Neural cell (in vitro differentiated cells): ENCODE measurements around the gene ACOX1. TPM values are rescaled to one million over a fixed set of nuclear protein-coding genes. Genes with fewer than 3 reads are reported as not detected.

Experiments
- H2AFZ ChIP-seq: fragments of 200-600, 300-800 bp; sonication (generic), shearing (Covaris generic); 2 replicates; pipeline ENCODE4 v1.6.0; 2014; ENCODE audit warnings: low read depth, mild to moderate bottlenecking, antibody characterized with exemption, low read length, moderate library complexity
- H3F3A ChIP-seq: fragments of 200-600 bp; shearing (Covaris generic); 2 replicates; pipeline ENCODE4 v1.6.1; 2016; ENCODE audit warnings: mild to moderate bottlenecking, moderate library complexity, mixed read lengths, antibody characterized with exemption, low read length; ENCODE audit not compliant: insufficient read depth, poor library complexity, severe bottlenecking
- H3K27ac ChIP-seq: fragments of 200-600, 300-800 bp; sonication (generic), shearing (Covaris generic); 2 replicates; pipeline ENCODE4 v1.5.1; 2014; ENCODE audit warnings: mild to moderate bottlenecking, low read length, moderate library complexity
- H3K27me3 ChIP-seq: fragments of 300-800, 200-600 bp; sonication (generic), shearing (Covaris generic); 2 replicates; pipeline ENCODE4 v1.6.0; 2014; ENCODE audit warnings: mild to moderate bottlenecking, low read depth, low read length, moderate library complexity; ENCODE audit not compliant: insufficient read depth
- H3K36me3 ChIP-seq: fragments of 300-800, 200-600 bp; sonication (generic), shearing (Covaris generic); 2 replicates; pipeline ENCODE4 v1.5.1; 2014; ENCODE audit warnings: mild to moderate bottlenecking, antibody characterized with exemption, low read length, moderate library complexity; ENCODE audit not compliant: insufficient read depth
- H3K4me2 ChIP-seq: fragments of 300-800, 200-600 bp; sonication (generic), shearing (Covaris generic); 2 replicates; pipeline ENCODE4 v1.6.0; 2014; ENCODE audit warnings: mild to moderate bottlenecking, low read length
- H3K4me3 ChIP-seq: fragments of 300-800, 200-600 bp; sonication (generic), shearing (Covaris generic); 2 replicates; pipeline ENCODE4 v1.5.1; 2014; ENCODE audit warnings: mild to moderate bottlenecking, low read length, moderate library complexity
- H3K79me2 ChIP-seq: fragments of 200-600 bp; shearing (Covaris generic); replicated peaks from 2 replicates; pipeline ENCODE4 v1.6.0; 2014; ENCODE audit warnings: mild to moderate bottlenecking, low read length, moderate library complexity; ENCODE audit not compliant: insufficient read depth
- H3K9ac ChIP-seq: fragments of 300-800, 200-600 bp; sonication (generic), shearing (Covaris generic); 2 replicates; pipeline ENCODE4 v1.6.1; 2016; ENCODE audit warnings: mild to moderate bottlenecking, low read length, mixed read lengths
- H3K9me2 ChIP-seq: fragments of 200-600 bp; shearing (Covaris generic); 2 replicates; pipeline ENCODE4 v1.6.1; 2016; ENCODE audit warnings: mild to moderate bottlenecking, low read length, mixed read lengths; ENCODE audit not compliant: insufficient read depth
- H3K9me3 ChIP-seq: fragments of 200-600, 300-800 bp; sonication (generic), shearing (Covaris generic); 2 replicates; pipeline ENCODE4 v1.6.1; 2016; ENCODE audit warnings: mild to moderate bottlenecking, mixed run types, low read length, moderate library complexity, mixed read lengths
- H4K20me1 ChIP-seq: fragments of 200-600 bp; shearing (Covaris generic); 2 replicates; pipeline ENCODE4 v1.6.1; 2016; ENCODE audit warnings: mild to moderate bottlenecking, mixed run types; ENCODE audit not compliant: insufficient read depth
- EP300 ChIP-seq: fragments of 450-650 bp; conservative IDR thresholded peaks from 2 replicates; pipeline ENCODE4 v1.6.1; 2014; ENCODE audit warnings: antibody characterized with exemption, mild to moderate bottlenecking, moderate library complexity; ENCODE audit not compliant: poor library complexity, severe bottlenecking
- EZH2 ChIP-seq: fragments of 200-600, 300-800 bp; shearing (Covaris generic), sonication (generic); IDR thresholded peaks from 2 replicates; pipeline ENCODE4 v1.6.1; 2014; ENCODE audit warnings: antibody characterized with exemption, low read length, borderline replicate concordance, mild to moderate bottlenecking; ENCODE audit not compliant: insufficient read depth, poor library complexity, severe bottlenecking
- MXI1 ChIP-seq: fragments of 450-650 bp; conservative IDR thresholded peaks from 2 replicates; pipeline ENCODE4 v1.6.1; 2014; ENCODE audit warnings: antibody characterized with exemption, mild to moderate bottlenecking; ENCODE audit not compliant: poor library complexity, severe bottlenecking
- POLR2AphosphoS5 ChIP-seq: IDR thresholded peaks from 2 replicates; pipeline ENCODE4 v1.6.1; 2012
- RAD21 ChIP-seq: fragments of 450-650 bp; conservative IDR thresholded peaks from 2 replicates; pipeline ENCODE4 v1.6.1; 2014; ENCODE audit warnings: antibody characterized with exemption, mild to moderate bottlenecking, moderate library complexity
- SMC3 ChIP-seq: fragments of 450-650 bp; conservative IDR thresholded peaks from 2 replicates; pipeline ENCODE4 v1.6.1; 2014; ENCODE audit warnings: antibody characterized with exemption, mild to moderate bottlenecking, moderate library complexity; ENCODE audit not compliant: poor library complexity
- TAF1 ChIP-seq: IDR thresholded peaks from 2 replicates; pipeline ENCODE4 v1.6.1; 2012; ENCODE audit warnings: low read depth
- polyA plus RNA-seq: library from polyadenylated mRNA; depleted of rRNA; stranded (reverse); fragments of >200 nt; gene quantifications from 2 replicates; pipeline ENCODE4 v1.2.3, GENCODE V29; 2014
- TF ChIP-seq, protein P1 (sequence below): IDR thresholded peaks from 2 replicates; pipeline ENCODE4 v1.6.1; 2012; ENCODE audit warnings: borderline replicate concordance
- TF ChIP-seq, protein P2 (sequence below): fragments of 450-650 bp; IDR thresholded peaks from 2 replicates; pipeline ENCODE4 v1.5.1; 2014; ENCODE audit warnings: antibody characterized with exemption, mild to moderate bottlenecking, moderate library complexity; ENCODE audit not compliant: poor library complexity, severe bottlenecking

The ACOX1 gene
- polyA plus RNA-seq, 1 donor from 2014 or later = 31.2 TPM

DNA sequence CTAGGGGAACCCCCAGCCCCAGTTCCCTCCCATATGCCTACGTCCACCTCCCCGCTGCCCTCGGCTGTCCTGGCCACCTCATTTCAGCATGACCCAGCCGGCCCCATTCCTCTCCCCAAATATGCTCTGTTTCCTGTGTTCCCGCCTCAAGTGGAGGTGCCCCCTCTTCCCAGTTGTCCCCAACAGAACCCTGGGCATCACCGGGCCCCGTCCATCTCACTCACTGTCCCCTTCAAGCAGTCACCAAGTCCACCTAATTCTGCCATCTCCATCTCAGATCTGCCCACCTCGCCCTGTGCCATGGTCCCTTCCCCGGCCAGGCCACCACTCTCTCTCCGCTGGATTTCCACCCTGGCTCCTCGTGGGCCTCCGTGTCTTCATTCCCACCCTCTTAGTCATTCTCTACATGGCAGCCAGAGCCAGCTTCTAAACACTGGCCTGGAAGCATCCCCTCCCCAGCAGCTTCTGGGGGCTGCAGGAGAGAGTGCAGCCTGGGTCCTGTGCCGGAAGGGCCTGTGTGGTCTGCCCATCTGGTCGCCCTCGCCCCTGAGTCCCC is 34.5 kb upstream of the ACOX1 start:
- Histone ChIP-seq H3K9ac (no peak overlapping the region), H4K20me1 (no peaks in the 10 kb centered on the region), H2AFZ (no peak overlapping the region), H3K4me2 (no peak overlapping the region), H3K27ac (no peak overlapping the region), H3K27me3 (no peaks in the 10 kb centered on the region), H3K4me3 (no peak overlapping the region), H3K36me3 (no peaks in the 10 kb centered on the region), H3F3A (no peaks in the 10 kb centered on the region), H3K79me2 (no peaks in the 10 kb centered on the region), H3K9me2 (no peaks in the 10 kb centered on the region), H3K9me3 (no peaks in the 10 kb centered on the region)
- TF ChIP-seq, protein P1, sequence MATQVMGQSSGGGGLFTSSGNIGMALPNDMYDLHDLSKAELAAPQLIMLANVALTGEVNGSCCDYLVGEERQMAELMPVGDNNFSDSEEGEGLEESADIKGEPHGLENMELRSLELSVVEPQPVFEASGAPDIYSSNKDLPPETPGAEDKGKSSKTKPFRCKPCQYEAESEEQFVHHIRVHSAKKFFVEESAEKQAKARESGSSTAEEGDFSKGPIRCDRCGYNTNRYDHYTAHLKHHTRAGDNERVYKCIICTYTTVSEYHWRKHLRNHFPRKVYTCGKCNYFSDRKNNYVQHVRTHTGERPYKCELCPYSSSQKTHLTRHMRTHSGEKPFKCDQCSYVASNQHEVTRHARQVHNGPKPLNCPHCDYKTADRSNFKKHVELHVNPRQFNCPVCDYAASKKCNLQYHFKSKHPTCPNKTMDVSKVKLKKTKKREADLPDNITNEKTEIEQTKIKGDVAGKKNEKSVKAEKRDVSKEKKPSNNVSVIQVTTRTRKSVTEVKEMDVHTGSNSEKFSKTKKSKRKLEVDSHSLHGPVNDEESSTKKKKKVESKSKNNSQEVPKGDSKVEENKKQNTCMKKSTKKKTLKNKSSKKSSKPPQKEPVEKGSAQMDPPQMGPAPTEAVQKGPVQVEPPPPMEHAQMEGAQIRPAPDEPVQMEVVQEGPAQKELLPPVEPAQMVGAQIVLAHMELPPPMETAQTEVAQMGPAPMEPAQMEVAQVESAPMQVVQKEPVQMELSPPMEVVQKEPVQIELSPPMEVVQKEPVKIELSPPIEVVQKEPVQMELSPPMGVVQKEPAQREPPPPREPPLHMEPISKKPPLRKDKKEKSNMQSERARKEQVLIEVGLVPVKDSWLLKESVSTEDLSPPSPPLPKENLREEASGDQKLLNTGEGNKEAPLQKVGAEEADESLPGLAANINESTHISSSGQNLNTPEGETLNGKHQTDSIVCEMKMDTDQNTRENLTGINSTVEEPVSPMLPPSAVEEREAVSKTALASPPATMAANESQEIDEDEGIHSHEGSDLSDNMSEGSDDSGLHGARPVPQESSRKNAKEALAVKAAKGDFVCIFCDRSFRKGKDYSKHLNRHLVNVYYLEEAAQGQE = no peak
- TF ChIP-seq TAF1 (no peak), POLR2AphosphoS5 (no peak), EZH2 (no peak), EP300 (no peak)

DNA sequence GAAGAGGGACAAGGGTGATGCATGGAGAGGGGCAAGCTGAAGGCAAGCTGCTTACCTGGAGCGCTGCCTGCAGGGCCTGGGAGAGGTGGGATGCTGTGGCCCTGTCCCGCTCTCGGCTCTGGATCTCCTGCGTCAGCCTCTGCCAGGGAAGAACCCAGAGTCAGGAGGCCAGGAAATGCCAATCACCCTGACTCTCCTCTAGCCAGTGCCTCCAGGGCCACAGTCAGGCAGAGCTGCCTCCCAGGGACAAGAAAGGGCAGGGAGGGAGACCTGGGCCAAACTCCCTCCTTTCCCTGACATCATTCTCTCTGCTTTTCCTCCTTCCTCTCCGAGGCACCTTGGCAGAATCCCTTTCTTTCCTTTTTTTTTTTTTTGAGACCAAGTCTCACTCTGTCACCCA is 33.0 kb upstream of the ACOX1 start:
- no peaks in the 10 kb centered on the region for H3K9me3 ChIP-seq
- H3K27ac ChIP-seq = no peak overlapping the region
- H3K9me2 ChIP-seq = no peaks in the 10 kb centered on the region
- H2AFZ ChIP-seq = no peak overlapping the region
- no peaks in the 10 kb centered on the region for H3K79me2 ChIP-seq
- H3K27me3 ChIP-seq = no peaks in the 10 kb centered on the region
- H3K9ac ChIP-seq = no peak overlapping the region
- H3K36me3 ChIP-seq = no peaks in the 10 kb centered on the region
- no peaks in the 10 kb centered on the region for H4K20me1 ChIP-seq
- no peaks in the 10 kb centered on the region for H3F3A ChIP-seq
- no peak overlapping the region for H3K4me2 ChIP-seq
- no peak overlapping the region for H3K4me3 ChIP-seq
- TF ChIP-seq, protein P2, sequence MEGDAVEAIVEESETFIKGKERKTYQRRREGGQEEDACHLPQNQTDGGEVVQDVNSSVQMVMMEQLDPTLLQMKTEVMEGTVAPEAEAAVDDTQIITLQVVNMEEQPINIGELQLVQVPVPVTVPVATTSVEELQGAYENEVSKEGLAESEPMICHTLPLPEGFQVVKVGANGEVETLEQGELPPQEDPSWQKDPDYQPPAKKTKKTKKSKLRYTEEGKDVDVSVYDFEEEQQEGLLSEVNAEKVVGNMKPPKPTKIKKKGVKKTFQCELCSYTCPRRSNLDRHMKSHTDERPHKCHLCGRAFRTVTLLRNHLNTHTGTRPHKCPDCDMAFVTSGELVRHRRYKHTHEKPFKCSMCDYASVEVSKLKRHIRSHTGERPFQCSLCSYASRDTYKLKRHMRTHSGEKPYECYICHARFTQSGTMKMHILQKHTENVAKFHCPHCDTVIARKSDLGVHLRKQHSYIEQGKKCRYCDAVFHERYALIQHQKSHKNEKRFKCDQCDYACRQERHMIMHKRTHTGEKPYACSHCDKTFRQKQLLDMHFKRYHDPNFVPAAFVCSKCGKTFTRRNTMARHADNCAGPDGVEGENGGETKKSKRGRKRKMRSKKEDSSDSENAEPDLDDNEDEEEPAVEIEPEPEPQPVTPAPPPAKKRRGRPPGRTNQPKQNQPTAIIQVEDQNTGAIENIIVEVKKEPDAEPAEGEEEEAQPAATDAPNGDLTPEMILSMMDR = no peak
- TF ChIP-seq TAF1 = no peak
- no peak for TF ChIP-seq EZH2
- TF ChIP-seq, protein P1 = no peak
- TF ChIP-seq EP300 = no peak
- TF ChIP-seq POLR2AphosphoS5 = no peak
- no peak for TF ChIP-seq MXI1
- TF ChIP-seq RAD21 = no peak
- no peak for TF ChIP-seq SMC3
